ENCODE results near the gene ARCN1. TPM values are rescaled to one million over a fixed set of nuclear protein-coding genes. Genes with fewer than 3 reads are reported as not detected.

ARCN1 gene
- total and polyA plus RNA-seq, 8 donors, result 22.0 to 115 (median 60.1) TPM

- Histone ChIP-seq H3K4me1 (peaks cover 5 to 23% (median 16%) of the 10 kb centered on the region in 4 donors), H3K4me3 (no peak overlapping the region), H3K36me3 (peaks cover 42 to 95% (median 95%) of the 10 kb centered on the region in 4 donors), H3K27ac (no peak overlapping the region), H3K9me3 (no peaks in the 10 kb centered on the region), H3K27me3 (no peaks in the 10 kb centered on the region)
- intact Hi-C loops (cut with DNase I; ENCODE audit: low total_unique reads), result no loop called here
- no peak for DNase-seq
- no peak for TF ChIP-seq CTCF (IDR thresholded peaks at IDR 0.05)
- no peak for TF ChIP-seq POLR2AphosphoS5 (IDR thresholded peaks at IDR 0.05)
- no peak for TF ChIP-seq POLR2A (IDR thresholded peaks at IDR 0.05)
- no peak for TF ChIP-seq EP300 (IDR thresholded peaks at IDR 0.05)
- 88 to 91% (median 91%) methylated on average over 10 of the region's 10 CpGs for WGBS, 5 donors
These were observed 72.3 kb downstream of the ARCN1 start for GRCh38 chr11:118644496-118644895.

GRCh38 chr11:118645066-118645715 is 73.0 kb downstream of the ARCN1 start:
- Histone ChIP-seq H3K4me3 (no peak overlapping the region), H3K4me1 (peaks cover 5 to 17% (median 15%) of the 10 kb centered on the region in 4 donors), H3K36me3 (peaks cover 46 to 96% (median 95%) of the 10 kb centered on the region in 4 donors), H3K27me3 (no peaks in the 10 kb centered on the region), H3K9me3 (no peaks in the 10 kb centered on the region), H3K27ac (no peak overlapping the region)
- 93 to 97% (median 96%) methylated on average over 22 to 24 of the region's 24 CpGs for WGBS, 5 donors
- intact Hi-C loops (cut with DNase I; ENCODE audit: low total_unique reads), result no loop called here
- TF ChIP-seq EP300 (IDR thresholded peaks at IDR 0.05) (no peak), CTCF (IDR thresholded peaks at IDR 0.05) (no peak), POLR2AphosphoS5 (IDR thresholded peaks at IDR 0.05) (no peak), POLR2A (IDR thresholded peaks at IDR 0.05) (no peak)
- DNase-seq, result no peak

DNA sequence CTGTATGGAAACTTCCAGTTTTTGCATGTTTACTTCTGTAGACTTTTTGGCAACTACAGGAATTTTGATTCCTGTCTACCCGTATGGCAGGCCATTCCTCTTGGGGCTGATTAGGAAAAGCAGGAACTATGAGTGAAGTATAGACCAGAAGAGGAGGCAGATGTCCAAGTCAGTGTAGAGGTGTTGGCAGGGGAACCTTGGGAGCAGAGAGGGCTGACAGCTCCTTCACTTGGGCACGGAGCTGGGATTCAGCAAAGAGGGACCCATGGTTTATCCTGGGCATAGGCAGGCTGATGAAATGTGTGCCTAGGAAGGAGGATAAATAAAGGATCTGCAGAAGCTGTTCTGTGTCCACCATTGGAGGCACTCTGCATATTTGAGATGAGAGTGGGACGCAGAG is 74.2 kb downstream of the ARCN1 start:
- intact Hi-C loops (cut with DNase I; ENCODE audit: low total_unique reads), result no loop called here
- Histone ChIP-seq H3K9me3 (no peaks in the 10 kb centered on the region), H3K27me3 (no peaks in the 10 kb centered on the region), H3K4me3 (no peak overlapping the region), H3K36me3 (peaks cover 55 to 99% (median 98%) of the 10 kb centered on the region in 4 donors), H3K4me1 (peaks cover 4 to 7% (median 5%) of the 10 kb centered on the region in 4 donors), H3K27ac (no peak overlapping the region)
- 61 to 73% (median 70%) methylated on average over 3 of the region's 3 CpGs for WGBS, 5 donors
- TF ChIP-seq EP300 (IDR thresholded peaks at IDR 0.05) (no peak), POLR2AphosphoS5 (IDR thresholded peaks at IDR 0.05) (no peak), CTCF (IDR thresholded peaks at IDR 0.05) (no peak)
- DNase-seq, result no peak

- no peak for TF ChIP-seq EP300 (IDR thresholded peaks at IDR 0.05)
- no peak for TF ChIP-seq POLR2AphosphoS5 (IDR thresholded peaks at IDR 0.05)
- no peak for TF ChIP-seq CTCF (IDR thresholded peaks at IDR 0.05)
- TF ChIP-seq POLR2A (IDR thresholded peaks at IDR 0.05), result no peak
- Histone ChIP-seq H3K4me3 (no peak overlapping the region), H3K9me3 (no peaks in the 10 kb centered on the region), H3K27ac (no peak overlapping the region), H3K36me3 (peaks cover 53 to 99% (median 98%) of the 10 kb centered on the region in 4 donors), H3K4me1 (peaks cover 0 to 10% (median 0%) of the 10 kb centered on the region in 4 donors), H3K27me3 (no peaks in the 10 kb centered on the region)
- WGBS, 5 donors, result 77 to 85% (median 81%) methylated on average over 5 of the region's 5 CpGs
- intact Hi-C loops (cut with DNase I; ENCODE audit: low total_unique reads), result no loop called here
- no peak for DNase-seq
These were observed 76.1 kb downstream of the ARCN1 start for GRCh38 chr11:118648291-118648690.
